Measurements from ENCODE around the gene TMEM114. TPM values are rescaled to one million over a fixed set of nuclear protein-coding genes. Genes with fewer than 3 reads are reported as not detected.

TMEM114 gene
- total and polyA plus RNA-seq, 8 donors = not detected

DNA sequence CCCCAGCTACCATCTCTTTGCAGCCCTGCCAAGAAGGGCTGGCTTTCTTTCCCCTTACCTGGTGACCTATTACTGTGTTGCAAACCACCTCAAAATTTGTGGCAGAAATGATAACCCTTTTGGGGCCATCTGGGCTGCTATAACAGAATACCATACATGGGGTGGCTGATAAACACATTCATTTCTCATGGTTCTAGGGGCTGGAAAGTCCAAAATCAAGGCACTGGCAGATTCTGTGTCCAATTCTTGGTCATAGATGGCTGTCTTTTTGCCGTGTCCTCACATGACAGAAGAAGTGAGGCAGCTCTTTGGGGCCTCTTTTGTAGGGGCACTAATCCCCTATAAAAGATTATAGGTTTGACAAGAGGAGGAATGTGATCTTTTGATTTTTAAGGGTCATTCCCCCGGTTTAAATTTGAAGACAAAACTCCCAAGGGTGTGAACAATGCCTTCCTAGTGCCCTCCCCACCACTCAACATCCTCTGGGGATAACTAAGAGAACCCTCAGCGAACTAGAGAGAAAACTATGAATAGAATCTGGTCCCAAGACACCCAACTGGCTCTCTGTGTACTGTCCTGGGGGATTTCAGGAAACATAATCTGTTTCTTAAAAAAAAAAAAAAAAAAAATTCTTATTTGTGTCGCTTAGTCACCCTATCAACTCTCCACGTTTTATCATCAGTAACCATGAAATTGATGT, 29.5 kb upstream of the TMEM114 start:
- intact Hi-C loops (cut with DNase I; ENCODE audit: low total_unique reads) = no loop called here
- Histone ChIP-seq H3K4me1 (peaks cover 7 to 29% (median 25%) of the 10 kb centered on the region in 4 donors), H3K4me3 (no peak overlapping the region), H3K27ac (no peak overlapping the region), H3K27me3 (peaks cover 0 to 13% (median 0%) of the 10 kb centered on the region in 3 donors), H3K9me3 (no peaks in the 10 kb centered on the region), H3K36me3 (peaks cover 0 to 11% (median 5%) of the 10 kb centered on the region in 4 donors)
- 48 to 68% (median 62%) methylated on average over 5 of the region's 5 CpGs for WGBS, 5 donors
- TF ChIP-seq CTCF (IDR thresholded peaks at IDR 0.05) (no peak), POLR2AphosphoS5 (IDR thresholded peaks at IDR 0.05) (no peak), EP300 (IDR thresholded peaks at IDR 0.05) (no peak), POLR2A (IDR thresholded peaks at IDR 0.05) (no peak)
- DNase-seq = no peak

DNA sequence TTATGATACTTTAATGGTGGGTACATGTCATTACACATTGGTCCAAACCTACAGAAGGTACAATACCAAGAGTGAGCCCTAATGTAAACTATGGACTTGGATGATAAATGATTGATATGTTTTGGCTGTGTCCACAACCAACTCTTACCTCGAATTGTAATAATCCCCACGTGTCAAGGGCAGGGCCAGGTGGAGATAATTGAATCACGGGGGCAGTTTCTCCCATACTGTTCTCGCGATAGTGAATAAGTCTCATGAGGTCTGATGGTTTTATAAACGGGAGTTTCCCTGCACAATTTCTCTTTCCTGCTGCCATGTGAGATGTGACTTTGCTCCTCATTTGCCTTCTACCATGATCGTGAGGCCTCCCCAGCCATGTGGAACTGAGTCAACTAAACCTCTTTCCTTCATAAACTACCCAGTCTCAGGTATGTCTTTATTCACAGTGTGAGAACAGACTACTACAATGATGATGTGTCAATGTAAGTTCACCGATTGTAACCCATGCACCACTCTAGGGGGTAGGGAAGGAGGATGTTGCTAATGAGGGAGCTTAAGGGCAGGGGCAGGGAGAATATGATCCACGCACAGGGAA, 24.2 kb upstream of the TMEM114 start:
- intact Hi-C loops (cut with DNase I; ENCODE audit: low total_unique reads) = no loop called here
- no peak for TF ChIP-seq EP300 (IDR thresholded peaks at IDR 0.05)
- no peak for TF ChIP-seq POLR2AphosphoS5 (IDR thresholded peaks at IDR 0.05)
- TF ChIP-seq CTCF (IDR thresholded peaks at IDR 0.05) = no peak
- no peak for TF ChIP-seq POLR2A (IDR thresholded peaks at IDR 0.05)
- Histone ChIP-seq H3K4me3 (no peak overlapping the region), H3K9me3 (no peaks in the 10 kb centered on the region), H3K36me3 (no peaks in the 10 kb centered on the region), H3K27me3 (peaks cover 0 to 34% (median 0%) of the 10 kb centered on the region in 3 donors), H3K27ac (no peak overlapping the region), H3K4me1 (no peaks in the 10 kb centered on the region)
- DNase-seq = no peak
- 32 to 59% (median 46%) methylated on average over 9 of the region's 9 CpGs for WGBS, 5 donors

GRCh38 chr16:8611886-8612600, 21.7 kb upstream of the TMEM114 start:
- no peak for DNase-seq
- TF ChIP-seq POLR2AphosphoS5 (IDR thresholded peaks at IDR 0.05) (no peak), POLR2A (IDR thresholded peaks at IDR 0.05) (no peak), EP300 (IDR thresholded peaks at IDR 0.05) (no peak), CTCF (IDR thresholded peaks at IDR 0.05) (no peak)
- Histone ChIP-seq H3K27ac (no peak overlapping the region), H3K36me3 (no peaks in the 10 kb centered on the region), H3K9me3 (no peaks in the 10 kb centered on the region), H3K27me3 (peaks cover 0 to 38% (median 5%) of the 10 kb centered on the region in 3 donors), H3K4me3 (no peak overlapping the region), H3K4me1 (no peaks in the 10 kb centered on the region)
- 90 to 100% (median 94%) methylated on average over 1 of the region's 1 CpG for WGBS, 5 donors
- intact Hi-C loops (cut with DNase I; ENCODE audit: low total_unique reads) = no loop called here

DNA sequence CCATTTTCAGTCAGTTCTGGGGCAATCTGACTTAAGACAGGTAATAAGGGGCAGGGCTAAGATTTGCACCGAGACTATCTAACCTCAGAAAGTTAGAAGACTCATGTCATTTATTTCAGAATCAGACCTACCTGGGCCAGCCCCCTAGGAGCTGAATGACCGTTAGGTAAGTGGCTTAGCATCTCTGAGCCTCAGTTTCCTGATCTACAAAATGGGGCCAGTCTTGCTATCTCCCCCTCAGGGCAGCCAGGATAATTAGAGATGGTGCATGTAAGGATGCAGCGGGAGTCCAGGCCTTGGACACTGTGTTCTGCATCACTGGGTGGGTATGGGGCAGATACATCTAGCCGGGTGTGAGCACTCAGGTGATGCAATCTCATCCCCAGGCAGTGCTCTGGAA, 20.8 kb upstream of the TMEM114 start:
- WGBS, 5 donors = 72 to 77% (median 74%) methylated on average over 3 to 4 of the region's 4 CpGs
- TF ChIP-seq CTCF (IDR thresholded peaks at IDR 0.05) = no peak
- no peak for TF ChIP-seq POLR2AphosphoS5 (IDR thresholded peaks at IDR 0.05)
- no peak for TF ChIP-seq POLR2A (IDR thresholded peaks at IDR 0.05)
- TF ChIP-seq EP300 (IDR thresholded peaks at IDR 0.05) = no peak

More for the DNA sequence above, 20.8 kb upstream of the TMEM114 start:
- Histone ChIP-seq H3K4me3 (no peak overlapping the region), H3K4me1 (no peaks in the 10 kb centered on the region), H3K9me3 (no peaks in the 10 kb centered on the region), H3K27me3 (peaks cover 0 to 39% (median 5%) of the 10 kb centered on the region in 3 donors), H3K36me3 (no peaks in the 10 kb centered on the region), H3K27ac (no peak overlapping the region)
- DNase-seq = no peak
- intact Hi-C loops (cut with DNase I; ENCODE audit: low total_unique reads) = no loop called here

Measured in stomach (tissue), 9 donors.